ENCODE measurements around the gene CALML3.
"Not testable (repeated sequence)": the region's sequence is repeated elsewhere in the genome, so short reads cannot be mapped to it uniquely, and the experiment has no call there.

The CALML3 gene

GRCh38 chr10:5524641-5525560, at the start of gene CALML3:
TSS of gene CALML3 (plus strand) at chr10:5524961. CDS start at chr10:5525086, 125 bp downstream.
- DNase-seq (ENCODE audit: low read depth), result no peak

- not testable (repeated sequence) for DNase-seq (ENCODE audit: low read depth)
Measured at GRCh38 chr10:5475088-5475487, 49.7 kb upstream of the CALML3 start.

GRCh38 chr10:5475974-5476807, 48.6 kb upstream of the CALML3 start:
- DNase-seq (ENCODE audit: low read depth), result not testable (repeated sequence)

GRCh38 chr10:5476918-5477525, 47.7 kb upstream of the CALML3 start:
- no peak for DNase-seq (ENCODE audit: low read depth)

- DNase-seq (ENCODE audit: low read depth), result no peak
Measured at GRCh38 chr10:5477948-5478693, 46.6 kb upstream of the CALML3 start.

- DNase-seq (ENCODE audit: low read depth), result no peak
Measured at GRCh38 chr10:5478694-5479305, 46.0 kb upstream of the CALML3 start.

- DNase-seq (ENCODE audit: low read depth), result no peak
Measured at GRCh38 chr10:5479481-5480161, 45.1 kb upstream of the CALML3 start.

GRCh38 chr10:5480162-5480941, 44.4 kb upstream of the CALML3 start:
- DNase-seq (ENCODE audit: low read depth), result no peak

- no peak for DNase-seq (ENCODE audit: low read depth)
Measured at GRCh38 chr10:5481121-5481520, 43.6 kb upstream of the CALML3 start.

- DNase-seq (ENCODE audit: low read depth), result no peak
Measured at GRCh38 chr10:5482016-5482415, 42.7 kb upstream of the CALML3 start.

- no peak for DNase-seq (ENCODE audit: low read depth)
Measured at GRCh38 chr10:5484205-5484604, 40.6 kb upstream of the CALML3 start.

GRCh38 chr10:5485290-5485689, 39.5 kb upstream of the CALML3 start:
- no peak for DNase-seq (ENCODE audit: low read depth)

- no peak for DNase-seq (ENCODE audit: low read depth)
Measured at GRCh38 chr10:5485948-5486852, 38.6 kb upstream of the CALML3 start.

GRCh38 chr10:5486853-5487235, 37.9 kb upstream of the CALML3 start:
- no peak for DNase-seq (ENCODE audit: low read depth)

- DNase-seq (ENCODE audit: low read depth), result no peak
Measured at GRCh38 chr10:5488272-5489161, 36.2 kb upstream of the CALML3 start.

- no peak for DNase-seq (ENCODE audit: low read depth)
Measured at GRCh38 chr10:5490032-5490431, 34.7 kb upstream of the CALML3 start.

GRCh38 chr10:5490698-5491464, 33.9 kb upstream of the CALML3 start:
- no peak for DNase-seq (ENCODE audit: low read depth)
